ENCODE results near the gene PITPNM1. TPM values are rescaled to one million over a fixed set of nuclear protein-coding genes. Genes with fewer than 3 reads are reported as not detected.

The PITPNM1 gene
- total RNA-seq, 1 donor from 2014 or later, result 71.5 TPM

- H3K36me3 Mint-ChIP-seq (ENCODE audit: low read depth, unreplicated experiment), result peaks cover 1% of the 10 kb centered on the region
- H3K27me3 Mint-ChIP-seq (ENCODE audit: low read depth, unreplicated experiment), result peaks cover 22% of the 10 kb centered on the region
- Histone ChIP-seq H3K27me3 (ENCODE audit: insufficient read depth, low read length) (peaks cover 5% of the 10 kb centered on the region), H3K9me3 (ENCODE audit: insufficient read depth, low read depth, low read length) (no peaks in the 10 kb centered on the region), H3K36me3 (ENCODE audit: insufficient read depth, low read length) (no peaks in the 10 kb centered on the region), H3K27ac (ENCODE audit: low read depth, low read length) (no peak overlapping the region), H3K4me2 (ENCODE audit: low read length) (no peak overlapping the region), H3K79me2 (ENCODE audit: insufficient read depth, low read length) (no peaks in the 10 kb centered on the region), H3K9ac (ENCODE audit: low read length) (no peak overlapping the region), H2AFZ (ENCODE audit: low read depth, low read length) (no peak overlapping the region), H4K20me1 (ENCODE audit: insufficient read depth, low read length) (no peaks in the 10 kb centered on the region), H3K4me1 (ENCODE audit: insufficient read depth, low read length) (no peaks in the 10 kb centered on the region), H3K4me3 (ENCODE audit: insufficient read depth, low read depth, low read length) (no peak overlapping the region)
- no peak for DNase-seq (ENCODE audit: low read depth)
- TF ChIP-seq EZH2 (IDR thresholded peaks at IDR 0.05; ENCODE audit: insufficient read depth, low read length), result no peak
- TF ChIP-seq CTCF (IDR thresholded peaks at IDR 0.05; ENCODE audit: insufficient read depth, low read depth, low read length), result no peak
- H3K9me3 Mint-ChIP-seq (ENCODE audit: unreplicated experiment), result peaks cover 5% of the 10 kb centered on the region
- no peak for FAIRE-seq
- H3K27ac Mint-ChIP-seq (ENCODE audit: unreplicated experiment), result no peak overlapping the region
- H3K4me1 Mint-ChIP-seq (ENCODE audit: low read depth, unreplicated experiment), result no peaks in the 10 kb centered on the region
- no peak overlapping the region for H3K4me3 Mint-ChIP-seq (ENCODE audit: unreplicated experiment)
These were observed 17.2 kb upstream of the PITPNM1 start for GRCh38 chr11:67522338-67522737.

GRCh38 chr11:67521924-67522323 is 16.8 kb upstream of the PITPNM1 start:
- no peaks in the 10 kb centered on the region for H3K79me2 ChIP-seq (ENCODE audit: insufficient read depth, low read length)
- peaks cover 21% of the 10 kb centered on the region for H3K27me3 Mint-ChIP-seq (ENCODE audit: low read depth, unreplicated experiment)
- no peak overlapping the region for H3K27ac Mint-ChIP-seq (ENCODE audit: unreplicated experiment)
- H3K4me1 Mint-ChIP-seq (ENCODE audit: low read depth, unreplicated experiment), result no peaks in the 10 kb centered on the region
- no peak overlapping the region for H2AFZ ChIP-seq (ENCODE audit: low read depth, low read length)
- no peaks in the 10 kb centered on the region for H3K4me1 ChIP-seq (ENCODE audit: insufficient read depth, low read length)
- TF ChIP-seq CTCF (IDR thresholded peaks at IDR 0.05; ENCODE audit: insufficient read depth, low read depth, low read length), result no peak
- no peak for TF ChIP-seq EZH2 (IDR thresholded peaks at IDR 0.05; ENCODE audit: insufficient read depth, low read length)
- no peak overlapping the region for H3K4me3 ChIP-seq (ENCODE audit: insufficient read depth, low read depth, low read length)
- no peak overlapping the region for H3K4me3 Mint-ChIP-seq (ENCODE audit: unreplicated experiment)
- DNase-seq (ENCODE audit: low read depth), result no peak
- peaks cover 1% of the 10 kb centered on the region for H3K36me3 Mint-ChIP-seq (ENCODE audit: low read depth, unreplicated experiment)
- no peaks in the 10 kb centered on the region for H3K36me3 ChIP-seq (ENCODE audit: insufficient read depth, low read length)
- no peak for FAIRE-seq
- no peak overlapping the region for H3K27ac ChIP-seq (ENCODE audit: low read depth, low read length)
- H3K9ac ChIP-seq (ENCODE audit: low read length), result no peak overlapping the region
- H3K9me3 Mint-ChIP-seq (ENCODE audit: unreplicated experiment), result peaks cover 3% of the 10 kb centered on the region
- H4K20me1 ChIP-seq (ENCODE audit: insufficient read depth, low read length), result no peaks in the 10 kb centered on the region
- no peaks in the 10 kb centered on the region for H3K9me3 ChIP-seq (ENCODE audit: insufficient read depth, low read depth, low read length)
- peaks cover 5% of the 10 kb centered on the region for H3K27me3 ChIP-seq (ENCODE audit: insufficient read depth, low read length)
- no peak overlapping the region for H3K4me2 ChIP-seq (ENCODE audit: low read length)

GRCh38 chr11:67520856-67521824 is 16.0 kb upstream of the PITPNM1 start:
- TF ChIP-seq CTCF (IDR thresholded peaks at IDR 0.05; ENCODE audit: insufficient read depth, low read depth, low read length) (no peak), EZH2 (IDR thresholded peaks at IDR 0.05; ENCODE audit: insufficient read depth, low read length) (no peak)
- no peak for DNase-seq (ENCODE audit: low read depth)
- Histone ChIP-seq H3K9me3 (ENCODE audit: insufficient read depth, low read depth, low read length) (no peaks in the 10 kb centered on the region), H3K36me3 (ENCODE audit: insufficient read depth, low read length) (no peaks in the 10 kb centered on the region), H3K79me2 (ENCODE audit: insufficient read depth, low read length) (no peaks in the 10 kb centered on the region), H3K27ac (ENCODE audit: low read depth, low read length) (no peak overlapping the region), H3K9ac (ENCODE audit: low read length) (no peak overlapping the region), H4K20me1 (ENCODE audit: insufficient read depth, low read length) (no peaks in the 10 kb centered on the region), H3K4me2 (ENCODE audit: low read length) (no peak overlapping the region), H2AFZ (ENCODE audit: low read depth, low read length) (no peak overlapping the region), H3K4me3 (ENCODE audit: insufficient read depth, low read depth, low read length) (no peak overlapping the region), H3K27me3 (ENCODE audit: insufficient read depth, low read length) (peaks cover 5% of the 10 kb centered on the region), H3K4me1 (ENCODE audit: insufficient read depth, low read length) (no peaks in the 10 kb centered on the region)
- no peaks in the 10 kb centered on the region for H3K4me1 Mint-ChIP-seq (ENCODE audit: low read depth, unreplicated experiment)
- peaks cover 1% of the 10 kb centered on the region for H3K36me3 Mint-ChIP-seq (ENCODE audit: low read depth, unreplicated experiment)
- H3K27ac Mint-ChIP-seq (ENCODE audit: unreplicated experiment), result no peak overlapping the region
- H3K4me3 Mint-ChIP-seq (ENCODE audit: unreplicated experiment), result no peak overlapping the region
- H3K9me3 Mint-ChIP-seq (ENCODE audit: unreplicated experiment), result no peaks in the 10 kb centered on the region
- H3K27me3 Mint-ChIP-seq (ENCODE audit: low read depth, unreplicated experiment), result peaks cover 18% of the 10 kb centered on the region
- no peak for FAIRE-seq

All from astrocyte (in vitro differentiated cells and primary cell).